H4 (cell line): Measurements from ENCODE around the gene VAV2. TPM values are rescaled to one million over a fixed set of nuclear protein-coding genes. Genes with fewer than 3 reads are reported as not detected.
"Not testable (repeated sequence)": the region's sequence is repeated elsewhere in the genome, so short reads cannot be mapped to it uniquely, and the experiment has no call there.

ENCODE experiments used
- DNase-seq: peaks from one replicate; pipeline ENCODE4 v3.0.0-alpha.2; 2015; ENCODE audit warnings: low spot score
- total RNA-seq: library from RNA; depleted of rRNA; stranded (reverse); fragments of >200 nt; shearing (Covaris generic); gene quantifications from 2 replicates; pipeline ENCODE4 v1.2.3, GENCODE V29; 2014

The VAV2 gene
- total RNA-seq, 1 experiment from 2014 or later, result 4.5 TPM

DNA sequence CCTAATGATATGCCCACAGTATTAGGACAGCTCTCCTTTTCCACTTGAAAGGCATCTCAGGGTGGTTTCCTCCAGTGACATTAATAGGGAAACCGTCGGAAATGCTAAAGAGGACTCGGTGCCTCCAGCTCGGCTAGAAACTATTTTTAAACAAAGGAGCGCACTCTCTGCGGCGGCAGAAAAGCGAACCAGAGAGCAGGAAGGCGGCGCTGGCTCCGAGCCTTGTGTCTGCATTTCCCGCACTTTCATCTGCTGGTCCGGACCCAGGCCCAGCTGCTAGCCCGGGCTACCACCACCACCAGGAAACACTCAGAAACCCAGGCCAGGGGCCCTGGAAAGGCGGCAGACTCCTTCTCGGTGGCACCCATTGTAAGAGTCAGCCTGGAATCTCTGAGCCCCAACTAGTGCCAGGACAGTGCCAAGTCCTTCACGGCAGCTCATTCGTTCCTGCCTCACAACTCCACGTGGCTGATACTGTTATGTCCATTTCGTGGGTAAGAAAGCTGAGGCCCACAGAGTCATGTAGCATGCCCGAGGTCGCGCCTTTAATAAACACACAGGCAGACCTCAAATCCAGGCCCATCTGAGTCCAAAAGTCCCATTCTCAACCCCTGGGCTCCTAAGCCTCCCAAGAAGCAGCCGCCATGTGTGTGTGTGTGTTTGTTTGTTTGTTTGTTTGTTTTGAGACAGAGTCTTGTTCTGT is 73.9 kb downstream of the VAV2 start:
- DNase-seq, result no peak

DNA sequence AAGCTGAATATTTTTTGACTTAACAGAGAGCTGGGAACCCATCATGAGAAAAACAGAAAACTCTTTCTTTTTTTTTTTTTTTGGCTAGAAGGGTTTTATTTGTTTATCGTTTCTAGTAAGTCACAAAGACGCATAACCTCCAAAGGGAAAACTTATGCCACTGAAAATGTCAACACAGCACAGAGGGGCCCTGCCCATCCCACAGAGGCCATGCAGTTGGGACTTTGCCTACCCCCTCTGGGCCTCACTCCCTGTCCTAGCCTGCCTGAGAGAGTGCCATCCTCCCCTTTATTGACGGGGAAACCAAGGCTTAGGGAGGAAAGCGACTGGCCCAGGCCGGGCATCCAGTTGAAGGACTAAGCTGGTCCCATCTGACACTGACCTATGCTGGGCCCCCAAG is 74.7 kb downstream of the VAV2 start:
- DNase-seq, result no peak

DNA sequence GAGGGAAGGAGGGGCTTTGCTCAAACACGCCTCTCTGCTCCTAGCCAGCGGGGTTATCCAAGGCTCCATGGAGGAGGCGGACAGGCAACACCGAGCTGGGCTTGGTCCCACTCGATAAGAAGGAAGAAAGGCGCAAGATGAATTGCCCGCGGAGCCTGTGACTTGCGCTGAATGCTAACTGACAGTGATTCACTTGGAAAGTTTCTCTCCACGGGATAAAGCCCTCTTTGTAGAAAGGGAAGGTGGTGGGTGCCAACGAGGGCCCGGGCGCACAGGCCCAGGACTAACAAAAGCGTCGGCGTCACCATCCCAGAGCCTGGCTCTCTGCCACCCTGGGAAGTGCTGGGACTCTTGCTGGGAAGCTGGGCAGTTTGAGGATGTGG is 76.0 kb downstream of the VAV2 start:
- DNase-seq, result no peak

DNA sequence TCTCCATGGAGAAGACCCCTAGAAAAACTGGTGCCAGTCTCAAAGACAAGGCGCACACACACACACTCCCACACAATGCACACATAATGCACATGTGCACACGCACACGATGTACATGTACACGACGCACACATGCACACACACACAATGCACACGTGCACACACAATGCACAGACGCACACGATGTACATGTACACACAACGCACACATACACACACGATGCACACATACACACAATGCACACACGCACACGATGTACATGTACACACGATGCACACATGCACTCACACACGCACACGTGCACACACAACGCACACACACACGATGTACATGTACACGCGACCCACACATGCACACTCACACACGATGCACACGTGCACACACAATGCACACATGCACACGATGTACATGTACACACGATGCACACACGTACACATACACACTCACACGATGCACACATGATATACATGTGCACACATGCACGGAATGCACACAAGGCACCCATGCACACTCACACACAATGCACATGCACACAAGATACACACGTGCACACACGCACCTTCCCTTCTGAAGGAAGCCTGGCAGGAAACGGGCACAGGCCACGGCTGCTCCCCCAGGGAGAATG is 76.5 kb downstream of the VAV2 start:
- DNase-seq, result no peak

DNA sequence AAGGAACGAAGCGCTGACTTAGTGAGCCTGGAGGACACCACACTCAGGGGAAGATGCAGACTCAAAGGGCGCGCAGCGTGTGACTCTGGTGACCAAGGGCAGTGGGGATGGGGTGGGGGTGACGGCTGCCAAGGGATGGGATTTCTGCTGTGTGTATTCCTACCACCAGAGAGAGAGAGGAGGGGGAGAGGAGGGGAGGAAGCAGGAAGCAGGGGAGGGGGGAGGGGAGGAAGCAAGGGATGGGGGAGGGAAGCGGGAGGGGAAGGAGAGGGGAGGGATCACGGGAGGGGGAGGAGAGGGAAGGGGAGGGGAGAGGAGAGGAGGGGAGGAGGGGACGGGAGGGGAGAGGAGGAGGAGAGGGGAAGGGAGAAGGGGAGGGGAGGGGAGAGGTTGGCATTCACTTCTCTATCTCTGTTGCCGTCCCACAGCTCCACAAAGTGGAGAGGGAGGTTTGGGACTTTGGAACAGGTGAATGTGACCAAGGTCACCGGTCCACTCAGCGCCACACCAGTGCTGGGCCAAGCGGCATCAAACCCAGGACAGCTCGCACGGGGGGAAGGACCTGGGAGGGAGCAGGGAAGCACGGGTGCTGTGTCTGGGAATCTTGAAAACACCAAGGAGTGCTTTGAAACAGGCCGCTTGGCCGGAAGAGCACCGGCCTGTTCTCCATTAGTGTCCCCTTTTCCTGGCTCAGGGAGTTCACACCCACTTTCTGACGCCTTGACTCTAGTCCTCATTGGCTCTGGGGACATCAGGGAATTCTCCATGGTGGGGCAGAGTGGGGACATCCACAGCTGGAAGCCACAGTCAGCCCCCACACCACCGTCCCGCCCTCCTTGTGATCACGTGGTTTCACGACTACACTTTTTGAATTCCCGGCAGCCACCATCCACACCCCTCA is 77.4 kb downstream of the VAV2 start:
- DNase-seq, result no peak

DNA sequence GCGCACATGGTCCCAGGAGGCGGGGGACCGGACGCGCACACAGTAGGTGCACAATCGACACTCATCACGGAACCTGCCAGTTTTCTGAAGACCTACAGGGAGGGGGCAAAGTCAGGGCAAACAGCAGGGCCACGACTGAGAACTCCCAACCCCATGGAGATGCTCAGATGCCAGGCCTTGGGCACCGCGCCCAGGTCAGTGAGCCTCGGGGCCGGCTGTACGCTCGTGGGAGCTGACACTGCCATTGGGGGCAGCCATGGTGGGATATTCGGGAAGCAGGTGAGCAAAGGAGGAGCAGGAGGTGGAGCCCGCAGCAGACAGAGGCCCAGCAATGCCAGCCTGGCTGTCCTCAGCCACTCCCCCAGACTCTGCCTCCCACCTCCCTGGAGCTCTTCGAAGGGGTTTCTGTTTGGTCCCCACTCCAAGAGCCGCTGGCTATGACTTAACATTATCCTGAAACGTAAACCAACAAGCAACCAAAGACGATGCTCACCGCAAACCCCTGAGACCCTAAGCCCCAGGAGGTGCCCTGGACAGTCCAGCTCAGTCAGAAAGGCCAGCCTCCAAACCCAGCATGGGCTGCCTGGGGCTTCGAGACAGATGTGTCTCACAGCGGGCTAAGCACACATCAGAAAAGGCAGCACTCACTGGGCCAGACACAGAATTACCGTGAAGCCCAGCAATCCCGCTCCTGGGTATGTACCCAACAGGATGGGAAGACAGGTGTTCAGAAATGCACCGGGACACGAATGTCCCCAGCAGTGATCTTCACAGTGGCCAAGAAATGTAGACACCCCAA is 78.4 kb downstream of the VAV2 start:
- no peak for DNase-seq

DNA sequence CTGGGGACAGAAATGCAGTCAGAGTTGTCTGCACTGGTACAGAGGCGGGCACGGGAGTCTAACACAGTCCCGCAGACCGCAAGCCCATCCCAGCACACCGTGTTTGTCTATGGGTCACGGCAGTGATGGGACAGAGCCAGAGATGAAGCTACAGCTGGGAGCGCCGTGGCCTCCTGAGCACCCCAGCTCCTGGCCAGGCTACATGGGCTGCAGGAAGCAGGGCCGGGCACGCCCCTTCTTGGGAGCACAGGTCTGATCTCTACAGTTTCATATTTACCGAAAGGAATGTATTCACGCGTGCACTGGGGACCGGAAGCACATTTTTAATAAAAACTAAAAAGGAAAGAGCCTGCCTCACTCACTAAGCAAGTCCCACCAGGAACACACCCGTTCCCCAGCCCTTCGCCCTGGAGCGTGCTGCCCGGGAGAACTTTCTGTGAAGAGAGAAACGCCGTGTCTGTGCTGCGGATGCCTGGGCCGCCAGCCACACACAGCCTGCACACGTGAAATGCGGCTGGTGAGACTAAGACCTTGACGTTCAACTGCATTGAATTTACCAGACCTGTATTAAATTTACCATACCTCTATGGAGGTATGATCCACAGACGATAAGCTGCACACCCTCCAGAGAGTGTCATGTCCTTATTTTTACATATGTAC is 81.1 kb downstream of the VAV2 start:
- no peak for DNase-seq

DNA sequence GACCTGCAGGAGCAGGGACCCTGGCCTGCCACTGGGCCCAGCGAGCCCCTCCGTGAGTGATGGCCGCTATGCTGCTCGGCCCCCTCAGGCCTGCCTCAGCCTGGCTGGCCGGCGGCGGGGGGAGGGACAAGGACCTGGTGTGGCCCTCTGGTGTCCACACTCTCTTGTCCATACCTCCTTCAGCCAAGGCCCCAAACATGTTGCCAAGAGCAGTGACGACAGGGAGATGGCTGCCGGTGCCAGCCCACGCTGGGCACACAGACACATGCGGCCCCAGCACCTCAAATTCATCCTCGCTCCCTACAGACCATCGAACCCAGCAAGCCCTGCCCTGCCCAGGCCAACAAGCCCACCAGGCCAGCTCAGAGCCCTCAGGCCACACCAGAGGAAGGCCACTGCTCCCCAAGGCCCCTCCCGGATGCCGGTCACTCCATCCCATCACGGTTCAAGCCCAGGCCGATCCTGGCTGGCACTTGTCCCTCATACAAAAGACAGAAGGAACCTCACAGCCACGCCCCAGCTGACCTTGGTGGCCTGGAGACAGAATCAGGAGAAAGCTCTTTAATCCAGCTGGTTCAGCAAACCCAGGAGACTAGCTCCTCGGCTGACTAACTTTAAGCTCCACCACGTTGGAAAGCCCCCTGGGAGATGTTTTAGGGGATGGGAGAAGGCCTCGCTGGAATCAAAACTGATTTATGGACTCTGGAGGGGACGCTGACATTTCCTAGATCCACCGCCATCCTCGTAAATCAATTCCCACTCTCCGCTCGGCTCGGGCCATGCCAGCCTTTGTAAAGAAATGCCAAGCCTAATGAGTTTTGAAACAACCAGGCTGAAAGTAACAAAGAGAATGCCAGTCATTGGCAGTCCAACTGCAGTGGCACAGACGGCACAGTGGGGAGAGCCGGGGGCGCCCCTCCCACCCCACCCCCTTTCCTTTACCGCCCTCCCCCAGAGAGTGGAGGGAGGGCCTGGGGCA is 84.9 kb downstream of the VAV2 start:
- no peak for DNase-seq

DNA sequence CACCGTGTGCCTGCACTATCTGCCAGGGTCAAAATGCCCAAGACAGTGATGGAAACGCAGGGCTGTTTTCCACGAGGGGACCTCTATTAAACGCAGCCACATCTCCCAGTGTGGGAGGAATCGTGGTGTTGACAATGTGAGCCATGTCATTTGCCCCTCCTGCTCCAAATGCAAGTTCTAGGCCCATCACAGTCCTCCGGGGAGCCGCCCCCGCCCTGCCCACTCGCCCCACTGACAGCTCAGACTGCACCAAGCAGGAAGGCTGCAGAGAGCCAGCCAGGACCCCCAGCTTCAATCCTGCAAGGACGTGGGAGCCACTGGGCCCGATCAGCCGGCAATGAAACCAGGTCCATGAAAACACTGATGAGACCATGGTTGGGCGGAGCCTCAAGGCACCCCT is 85.9 kb downstream of the VAV2 start:
- no peak for DNase-seq

DNA sequence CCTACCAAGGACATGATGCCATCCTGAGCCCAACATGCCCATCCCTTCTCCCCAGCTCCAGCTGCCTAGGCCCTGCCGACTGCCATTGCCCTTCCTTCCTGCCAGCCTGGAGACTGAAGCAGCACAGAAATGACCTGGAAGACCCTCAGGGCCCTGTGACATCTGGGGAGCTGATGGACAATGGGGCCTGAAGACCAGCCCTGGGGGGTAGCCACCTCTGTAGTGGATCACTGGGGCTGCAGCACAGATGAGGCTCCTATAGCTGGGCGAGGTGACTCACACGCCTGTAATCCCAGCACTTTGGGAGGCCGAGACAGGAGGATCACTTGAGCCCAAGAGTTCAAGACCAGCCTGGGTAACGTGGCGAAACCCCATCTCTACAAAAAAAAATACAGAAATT is 86.6 kb downstream of the VAV2 start:
- DNase-seq, result no peak

DNA sequence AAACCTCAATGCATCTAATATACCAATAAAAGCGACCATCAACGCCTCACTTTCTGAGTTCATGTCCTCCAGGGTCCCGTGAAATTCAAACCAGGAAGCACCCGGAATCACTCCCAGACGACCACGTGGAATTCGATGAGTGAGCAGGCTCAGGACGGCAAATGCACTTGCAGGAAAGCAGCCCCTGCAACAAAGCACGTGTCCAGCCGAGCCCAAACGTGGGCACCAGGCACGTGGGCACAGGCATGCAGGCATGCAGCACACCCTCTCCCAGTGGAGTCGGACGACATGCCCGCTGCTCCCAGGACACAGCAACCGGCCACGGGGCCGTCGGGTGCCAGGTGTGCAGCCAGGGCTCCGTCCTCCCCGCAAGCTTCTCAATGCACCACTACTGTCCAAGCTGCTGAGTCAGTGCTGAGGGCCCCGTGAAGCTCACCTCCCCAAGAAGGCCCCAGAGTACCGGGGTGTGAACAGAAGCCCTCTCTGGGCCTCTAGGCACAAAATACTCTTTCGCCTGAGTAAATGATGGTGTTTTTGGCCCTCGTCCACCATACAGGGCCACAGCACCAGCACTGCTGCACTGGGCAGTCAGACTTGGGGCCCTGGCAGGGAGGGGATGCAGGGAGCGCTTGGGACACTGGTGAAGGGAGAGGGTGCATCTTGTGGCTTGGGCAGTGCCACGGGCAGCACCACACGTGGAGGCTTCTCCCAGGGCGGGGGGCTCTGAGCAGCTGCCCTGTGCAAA is 87.6 kb downstream of the VAV2 start:
- no peak for DNase-seq

DNA sequence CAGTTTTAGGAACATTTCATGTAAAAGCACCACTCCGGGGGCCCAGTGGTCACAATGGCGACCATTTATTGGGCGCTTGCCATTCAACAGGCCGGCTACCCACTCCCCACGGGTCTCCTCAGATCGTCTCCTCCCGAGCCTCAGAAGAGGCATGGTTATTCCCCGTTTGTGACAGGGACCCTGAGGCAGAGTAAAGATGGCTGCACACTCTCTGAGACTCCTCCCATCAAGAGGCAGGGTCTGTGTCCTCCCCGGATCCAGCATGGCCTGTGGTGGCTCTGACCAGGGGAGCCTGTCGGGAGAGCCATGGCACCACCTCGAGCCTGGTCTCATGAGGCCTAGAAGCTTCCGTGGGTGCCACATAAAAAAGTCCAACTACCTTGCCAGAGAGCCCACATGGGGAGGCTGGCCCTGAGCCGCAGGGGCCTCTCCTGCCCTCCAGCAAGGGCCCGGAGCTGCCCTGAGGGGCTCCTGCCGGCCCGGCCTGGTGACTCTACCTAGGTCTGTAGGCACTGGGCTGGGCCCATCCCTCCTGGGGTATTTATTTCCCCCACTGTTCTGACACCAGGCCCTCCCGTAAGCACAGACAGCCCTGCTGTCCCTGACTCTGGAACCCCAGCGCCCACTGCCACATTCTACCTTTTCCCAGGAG is 90.8 kb downstream of the VAV2 start:
- DNase-seq, result no peak

DNA sequence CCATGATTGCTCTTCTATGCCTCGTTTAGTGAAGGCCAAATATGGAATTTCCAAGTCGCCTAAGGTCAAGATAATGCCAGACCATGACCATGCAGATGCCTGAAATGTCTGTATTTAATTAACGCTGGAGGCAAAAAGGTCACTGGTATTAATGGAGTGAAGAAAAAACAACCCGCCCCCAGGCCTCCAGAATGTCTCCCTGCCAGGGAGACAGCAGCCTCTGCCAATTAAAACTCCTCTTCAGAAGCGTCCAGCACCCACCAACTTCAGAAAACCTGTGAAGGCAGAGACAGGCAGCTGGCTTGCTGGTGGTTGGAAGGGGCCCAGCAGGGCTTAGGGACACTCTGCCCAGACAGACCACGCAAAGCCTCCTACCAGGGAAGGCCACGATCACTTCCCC is 94.4 kb downstream of the VAV2 start:
- DNase-seq, result no peak

DNA sequence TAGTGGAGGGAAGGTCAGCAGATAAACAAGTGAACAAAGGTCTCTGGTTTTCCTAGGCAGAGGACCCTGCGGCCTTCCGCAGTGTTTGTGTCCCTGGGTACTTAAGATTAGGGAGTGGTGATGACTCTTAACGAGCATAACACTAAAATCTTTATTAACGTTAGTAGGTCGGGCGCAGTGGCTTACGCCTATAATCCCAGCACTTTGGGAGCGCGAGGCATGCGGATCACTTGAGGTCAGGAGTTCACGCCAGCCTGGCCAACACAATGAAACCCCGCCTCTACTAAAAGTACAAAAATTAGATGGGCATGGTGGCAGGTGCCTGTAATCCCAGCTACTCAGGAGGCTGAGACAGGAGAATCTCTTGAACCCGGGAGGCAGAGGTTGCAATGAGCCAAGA is 96.1 kb downstream of the VAV2 start:
- DNase-seq, result not testable (repeated sequence)

DNA sequence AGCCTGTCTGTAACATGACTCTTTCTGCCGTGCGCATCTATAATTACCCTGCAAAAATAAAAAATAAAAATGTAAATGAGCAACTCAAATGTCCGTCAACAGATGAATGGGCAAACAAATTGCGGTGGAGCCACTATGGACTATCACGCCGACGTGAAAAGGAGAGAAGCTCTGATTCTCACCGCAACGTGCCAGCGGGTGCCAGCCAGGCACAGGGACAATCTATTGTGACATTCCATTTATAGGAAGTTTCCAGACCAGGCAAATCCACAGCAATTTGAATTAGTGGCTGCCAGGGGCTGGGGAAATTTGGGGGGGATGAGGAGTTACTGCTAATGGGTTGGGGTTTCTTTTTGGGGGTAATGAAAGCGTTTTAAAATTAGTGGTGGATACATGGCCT is 96.8 kb downstream of the VAV2 start:
- DNase-seq, result no peak

DNA sequence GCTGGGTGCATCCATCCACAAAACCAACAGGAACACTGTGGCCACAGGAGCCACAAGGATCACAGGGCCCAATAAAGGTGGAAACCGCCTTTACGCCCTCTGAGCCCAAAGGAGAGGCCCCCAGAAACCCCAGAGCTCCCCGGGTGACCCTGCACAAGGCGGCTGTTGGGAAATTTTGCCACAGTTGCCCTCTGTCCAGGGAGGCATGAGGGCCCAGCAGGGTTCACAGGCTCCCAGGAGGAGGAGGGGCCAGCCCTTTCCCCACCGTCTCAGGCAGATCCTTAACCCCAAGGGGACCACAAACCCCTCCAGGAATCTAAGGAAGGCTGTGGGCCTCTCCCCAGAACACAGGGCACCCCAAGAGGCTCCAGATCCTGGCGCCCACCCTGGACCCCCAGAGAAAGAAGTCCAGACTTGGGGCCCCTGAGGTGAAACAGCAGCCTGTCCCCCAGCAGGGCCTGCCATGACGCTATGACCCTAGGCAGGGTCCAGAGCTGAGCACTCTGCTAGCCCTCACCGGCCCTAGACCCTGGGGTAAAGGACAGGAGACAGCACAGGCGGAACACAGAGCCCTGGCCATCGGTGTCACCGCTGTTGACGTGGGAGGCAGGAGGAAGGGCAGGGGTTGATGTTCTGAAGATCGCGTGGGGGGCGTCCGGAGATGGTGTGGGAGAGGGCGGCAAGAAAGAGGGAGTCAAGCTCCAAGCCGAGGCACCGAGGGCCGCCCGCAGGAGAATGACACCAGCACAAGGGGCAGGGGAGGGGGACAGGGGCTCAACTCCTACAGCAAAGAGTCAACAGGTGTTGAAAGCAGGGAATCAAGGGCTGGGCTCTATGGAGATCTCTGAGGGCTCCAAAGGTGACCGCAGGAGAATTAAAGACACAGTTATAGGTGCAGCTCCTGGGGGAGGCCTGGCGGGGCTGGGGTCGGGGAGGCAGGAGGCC is 97.5 kb downstream of the VAV2 start:
- DNase-seq, result no peak

DNA sequence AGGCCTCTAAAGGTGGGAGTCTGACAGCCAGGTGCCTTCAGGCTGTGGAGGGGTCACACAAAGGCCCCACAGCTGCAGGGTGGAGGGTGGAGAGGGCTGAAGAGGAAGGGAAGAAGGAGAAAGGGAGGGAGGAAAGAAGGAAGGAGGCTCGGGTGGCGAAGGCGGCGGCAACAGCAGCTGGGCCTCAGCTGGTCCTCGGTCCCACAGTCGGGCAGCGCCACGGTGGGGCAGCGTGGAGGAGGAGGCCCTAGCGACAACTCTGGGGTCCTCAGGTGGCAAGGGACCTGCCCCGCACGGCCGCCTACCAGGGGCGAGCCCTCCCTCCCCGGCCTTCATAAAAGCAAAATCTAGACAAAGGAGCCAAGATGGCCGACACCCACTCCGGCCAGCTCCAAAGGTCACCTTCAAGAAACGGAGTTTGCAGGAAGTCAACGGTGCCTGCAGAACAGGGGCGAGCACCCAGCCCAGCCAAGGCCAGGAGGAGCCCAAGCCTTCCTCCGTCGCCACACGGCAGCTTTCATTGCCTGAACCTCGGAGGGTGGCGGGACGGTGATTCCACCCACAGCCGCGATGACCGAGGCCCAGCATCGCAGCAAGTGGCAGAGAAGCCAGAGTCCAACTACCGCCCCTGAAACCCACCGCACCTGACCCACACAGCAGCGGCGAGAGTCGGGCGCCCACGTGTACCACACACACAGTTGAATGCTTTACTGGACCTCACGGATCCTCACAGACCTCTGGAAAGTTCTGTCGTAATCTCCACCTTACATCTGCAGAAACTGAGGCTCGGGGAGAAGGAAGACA is 98.7 kb downstream of the VAV2 start:
- no peak for DNase-seq
